T-helper 1 cell treated with Interleukin-12 subunit alpha and Interleukin-12 subunit beta and Interleukin-4 antibody, amounts not matched to agents 30 μg/mL and 1 μg/mL, for 36 hours (primary cell): ENCODE measurements around the gene HSPA1L.
"Not testable (repeated sequence)": the region's sequence is repeated elsewhere in the genome, so short reads cannot be mapped to it uniquely, and the experiment has no call there.

Experiments used
- H3K27ac Mint-ChIP-seq: one replicate; pipeline ENCODE4 v1.8.0; 2021; ENCODE audit warnings: mild to moderate bottlenecking, mixed read lengths
- H3K27me3 Mint-ChIP-seq: one replicate; pipeline ENCODE4 v1.8.0; 2021; ENCODE audit warnings: low read depth, mixed read lengths
- H3K36me3 Mint-ChIP-seq: one replicate; pipeline ENCODE4 v1.8.0; 2021; ENCODE audit warnings: low read depth, mixed read lengths
- H3K4me1 Mint-ChIP-seq: one replicate; pipeline ENCODE4 v1.8.0; 2021; ENCODE audit warnings: low read depth, mixed read lengths
- H3K4me3 Mint-ChIP-seq: one replicate; pipeline ENCODE4 v1.8.0; 2021; ENCODE audit warnings: mild to moderate bottlenecking, moderate library complexity, mixed read lengths
- H3K9me3 Mint-ChIP-seq: one replicate; pipeline ENCODE4 v1.8.0; 2021; ENCODE audit warnings: mixed read lengths

Gene HSPA1L

GRCh38 chr6:31811645-31812044 lies 3.4 kb downstream of the HSPA1L start:
- Mint-ChIP-seq H3K4me1 (peaks cover 27% of the 10 kb centered on the region), H3K4me3 (no peak overlapping the region), H3K9me3 (no peaks in the 10 kb centered on the region), H3K27ac (no peak overlapping the region), H3K27me3 (no peaks in the 10 kb centered on the region), H3K36me3 (peaks cover 18% of the 10 kb centered on the region)

GRCh38 chr6:31808599-31808998 lies 6.5 kb downstream of the HSPA1L start:
- not testable (repeated sequence) for H3K4me3 Mint-ChIP-seq, H3K27ac Mint-ChIP-seq, H3K27me3 Mint-ChIP-seq, H3K9me3 Mint-ChIP-seq
- peaks cover 29% of the 10 kb centered on the region for H3K4me1 Mint-ChIP-seq
- H3K36me3 Mint-ChIP-seq: peaks cover 25% of the 10 kb centered on the region

- H3K36me3 Mint-ChIP-seq: peaks cover 33% of the 10 kb centered on the region
- no peaks in the 10 kb centered on the region for H3K27me3 Mint-ChIP-seq
- no peaks in the 10 kb centered on the region for H3K9me3 Mint-ChIP-seq
- H3K4me3 Mint-ChIP-seq: peak within 1 kb of the TSS; percentile 95
- peak within 1 kb of the TSS; percentile 93 for H3K27ac Mint-ChIP-seq
- H3K4me1 Mint-ChIP-seq: peaks cover 22% of the 10 kb centered on the region
Observed at GRCh38 chr6:31806470-31807272, 8.4 kb downstream of the HSPA1L start, which contains the start of gene LSM2. LSM2 (minus strand) TSS chr6:31806966; CDS start chr6:31806757, 209 bp downstream.

DNA sequence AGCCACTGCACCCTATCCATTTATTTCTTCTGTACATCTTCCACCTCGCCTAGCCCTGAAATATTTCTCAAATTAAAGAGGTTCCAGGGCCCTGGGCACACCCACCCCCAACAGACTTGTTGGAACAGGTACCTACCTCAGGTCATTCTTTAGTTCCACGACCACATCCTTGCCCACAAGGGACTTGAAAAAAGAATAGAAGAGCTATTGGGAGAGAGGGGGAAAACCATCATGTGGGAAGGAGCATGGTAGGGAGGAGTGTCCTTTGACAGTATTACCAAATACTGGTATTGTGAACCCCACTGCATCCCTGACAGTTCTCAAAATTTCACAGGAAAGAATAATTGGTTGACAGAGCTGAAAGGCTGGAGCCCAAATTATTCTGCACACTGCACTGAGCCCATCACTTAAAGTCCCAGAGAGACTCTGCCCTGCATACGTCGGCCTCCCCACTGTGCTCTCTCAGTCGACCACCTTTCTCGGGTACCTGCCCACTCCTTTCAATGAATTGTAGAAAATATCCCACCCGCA lies 9.1 kb downstream of the HSPA1L start:
- Mint-ChIP-seq H3K4me3 (peak overlapping the region; percentile 95), H3K36me3 (peaks cover 31% of the 10 kb centered on the region), H3K9me3 (no peaks in the 10 kb centered on the region), H3K4me1 (peaks cover 23% of the 10 kb centered on the region), H3K27ac (peak overlapping the region; percentile 93), H3K27me3 (no peaks in the 10 kb centered on the region)

DNA sequence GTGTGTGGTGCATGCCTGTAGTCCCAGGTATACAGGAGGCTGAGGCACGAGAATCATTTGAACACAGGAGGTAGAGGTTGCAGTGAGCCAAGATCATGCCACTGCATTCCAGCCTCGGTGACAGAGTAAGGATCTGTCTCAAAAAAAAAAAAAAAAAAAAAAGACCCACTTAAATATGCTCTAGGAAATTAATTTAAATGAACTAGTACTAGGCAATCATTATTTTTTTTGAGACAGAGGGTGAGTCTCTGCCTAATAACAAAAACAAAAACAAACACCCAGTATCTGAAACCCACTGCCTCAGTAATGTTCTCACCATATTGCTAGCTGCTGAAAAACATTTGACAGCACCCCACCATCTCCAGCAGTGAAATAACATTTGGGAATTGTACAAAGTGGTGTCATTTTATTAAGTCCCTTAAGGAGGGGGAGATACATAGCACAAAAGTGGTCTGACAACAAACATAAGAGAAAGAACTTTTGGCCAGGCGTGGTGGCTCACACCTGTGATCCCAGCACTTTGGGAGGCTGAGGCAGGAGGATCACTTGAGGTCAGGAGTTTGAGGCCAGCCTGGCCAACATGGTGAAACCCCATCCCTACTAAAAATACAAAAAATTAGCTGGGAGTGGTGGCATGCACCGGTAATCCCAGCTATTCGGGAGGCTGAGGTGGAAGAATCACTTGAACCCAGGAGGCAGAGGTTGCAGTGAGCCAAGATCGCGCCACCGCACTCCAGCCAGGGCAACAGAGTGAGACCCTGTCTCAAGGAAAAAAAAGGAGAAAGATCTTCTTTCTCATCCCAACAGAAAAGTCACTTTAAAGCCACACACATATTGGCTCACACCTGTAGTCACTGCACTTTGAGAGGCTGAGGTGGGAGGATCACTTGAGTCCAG lies 13.8 kb downstream of the HSPA1L start:
- H3K27ac Mint-ChIP-seq, H3K9me3 Mint-ChIP-seq, H3K4me3 Mint-ChIP-seq, H3K27me3 Mint-ChIP-seq: not testable (repeated sequence)
- H3K36me3 Mint-ChIP-seq: peaks cover 17% of the 10 kb centered on the region
- H3K4me1 Mint-ChIP-seq: peaks cover 33% of the 10 kb centered on the region

- H3K27ac Mint-ChIP-seq: no peak overlapping the region
- H3K4me3 Mint-ChIP-seq: no peak overlapping the region
- peaks cover 30% of the 10 kb centered on the region for H3K4me1 Mint-ChIP-seq
- peaks cover 16% of the 10 kb centered on the region for H3K36me3 Mint-ChIP-seq
- no peaks in the 10 kb centered on the region for H3K9me3 Mint-ChIP-seq
- no peaks in the 10 kb centered on the region for H3K27me3 Mint-ChIP-seq
Observed at GRCh38 chr6:31799781-31800180, 15.3 kb downstream of the HSPA1L start.

DNA sequence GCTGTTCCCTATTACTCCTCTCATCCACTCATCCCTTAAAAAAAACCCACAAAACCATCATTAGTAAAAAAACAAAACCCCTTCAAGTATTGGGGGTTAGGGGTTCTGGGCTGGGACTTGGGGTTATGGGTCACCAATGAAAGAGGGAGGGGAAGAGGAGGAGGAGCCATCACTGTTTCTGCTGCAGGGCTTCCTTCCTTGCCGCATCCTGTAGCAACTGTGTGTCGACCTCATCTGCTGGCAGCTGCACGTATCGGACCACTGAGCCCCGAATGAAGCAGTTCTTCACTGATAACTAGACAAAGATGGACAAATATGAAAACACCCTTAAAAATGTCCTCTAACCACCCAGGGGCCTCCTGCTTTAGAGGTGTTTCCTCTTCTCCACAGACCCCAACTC lies 17.5 kb downstream of the HSPA1L start:
- Mint-ChIP-seq H3K36me3 (peaks cover 12% of the 10 kb centered on the region), H3K27ac (peak overlapping the region; percentile 86), H3K9me3 (no peaks in the 10 kb centered on the region), H3K27me3 (no peaks in the 10 kb centered on the region), H3K4me1 (peaks cover 33% of the 10 kb centered on the region), H3K4me3 (peak overlapping the region; percentile 56)

- no peaks in the 10 kb centered on the region for H3K9me3 Mint-ChIP-seq
- peaks cover 11% of the 10 kb centered on the region for H3K36me3 Mint-ChIP-seq
- no peaks in the 10 kb centered on the region for H3K27me3 Mint-ChIP-seq
- H3K4me3 Mint-ChIP-seq: peak overlapping the region; percentile 43
- H3K27ac Mint-ChIP-seq: peak overlapping the region; percentile 86
- peaks cover 32% of the 10 kb centered on the region for H3K4me1 Mint-ChIP-seq
Observed at GRCh38 chr6:31796993-31797385, 18.1 kb downstream of the HSPA1L start.

GRCh38 chr6:31795616-31796298 lies 19.3 kb downstream of the HSPA1L start, which contains the start of gene VARS1:
VARS1 (minus strand) TSS chr6:31795752; CDS start chr6:31795217, 535 bp downstream.
- H3K4me1 Mint-ChIP-seq: peaks cover 33% of the 10 kb centered on the region
- no peaks in the 10 kb centered on the region for H3K9me3 Mint-ChIP-seq
- H3K27ac Mint-ChIP-seq: peak within 1 kb of the TSS; percentile 99
- peak within 1 kb of the TSS; percentile 97 for H3K4me3 Mint-ChIP-seq
- no peaks in the 10 kb centered on the region for H3K27me3 Mint-ChIP-seq
- peaks cover 14% of the 10 kb centered on the region for H3K36me3 Mint-ChIP-seq

DNA sequence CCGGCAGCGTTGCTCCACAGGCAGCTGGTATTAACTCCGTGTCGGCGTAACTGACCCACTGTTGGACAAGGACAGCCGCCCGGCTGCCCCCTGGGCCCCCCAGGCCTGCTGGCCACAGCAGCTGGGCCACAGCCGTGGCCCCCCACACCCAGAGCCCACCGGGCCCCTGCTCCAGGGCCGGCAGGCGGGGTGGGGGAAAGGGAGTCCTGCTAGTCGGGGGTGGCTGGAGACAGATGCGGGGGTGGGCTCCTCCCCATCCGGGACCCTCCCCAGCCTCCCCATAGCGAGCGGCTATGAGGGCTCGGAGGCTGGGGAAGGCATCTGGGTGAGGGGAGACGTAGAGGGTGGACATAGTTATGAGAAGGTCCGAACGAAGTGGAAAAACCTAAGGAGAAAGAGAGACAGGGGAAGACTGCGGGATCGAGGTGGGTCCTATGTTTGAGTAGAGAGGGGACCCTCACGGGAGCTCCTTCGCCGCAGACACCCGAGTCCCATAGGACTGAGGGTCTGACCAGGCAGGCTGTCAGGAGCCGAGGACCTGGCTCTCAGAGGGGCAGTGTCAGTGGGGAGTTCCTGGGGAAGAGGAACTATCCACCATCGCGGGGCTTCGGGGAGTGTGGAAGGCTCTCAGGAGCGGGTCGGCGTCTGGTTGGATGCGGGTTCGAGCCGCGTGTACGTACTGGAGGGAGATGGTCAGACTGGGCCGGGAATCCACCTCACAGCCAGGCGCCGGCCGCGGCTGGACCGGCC lies 20.0 kb downstream of the HSPA1L start:
- Mint-ChIP-seq H3K4me1 (peaks cover 36% of the 10 kb centered on the region), H3K27ac (peak overlapping the region; percentile 99), H3K27me3 (no peaks in the 10 kb centered on the region), H3K9me3 (no peaks in the 10 kb centered on the region), H3K36me3 (peaks cover 18% of the 10 kb centered on the region), H3K4me3 (peak overlapping the region; percentile 97)

- H3K4me1 Mint-ChIP-seq: peaks cover 36% of the 10 kb centered on the region
- H3K27me3 Mint-ChIP-seq: no peaks in the 10 kb centered on the region
- H3K27ac Mint-ChIP-seq: peak overlapping the region; percentile 77
- peaks cover 21% of the 10 kb centered on the region for H3K36me3 Mint-ChIP-seq
- peak overlapping the region; percentile 97 for H3K4me3 Mint-ChIP-seq
- H3K9me3 Mint-ChIP-seq: no peaks in the 10 kb centered on the region
Observed at GRCh38 chr6:31794294-31794865, 20.7 kb downstream of the HSPA1L start.

DNA sequence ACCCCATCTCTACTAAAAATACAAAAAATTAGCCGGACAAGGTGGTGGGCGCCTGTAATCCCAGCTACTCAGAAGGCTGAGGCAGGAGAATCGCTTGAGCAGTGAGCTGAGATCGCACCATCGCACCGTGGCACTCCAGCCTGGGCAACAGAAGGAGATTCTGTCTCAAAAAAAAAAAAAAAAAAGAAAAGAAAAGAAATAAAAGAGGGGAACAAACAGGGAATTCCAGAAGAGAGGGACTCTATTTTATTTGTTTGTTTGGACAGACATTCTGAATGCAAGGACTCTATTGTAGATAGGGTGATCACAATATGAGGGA lies 21.2 kb downstream of the HSPA1L start:
- H3K36me3 Mint-ChIP-seq: peaks cover 24% of the 10 kb centered on the region

DNA sequence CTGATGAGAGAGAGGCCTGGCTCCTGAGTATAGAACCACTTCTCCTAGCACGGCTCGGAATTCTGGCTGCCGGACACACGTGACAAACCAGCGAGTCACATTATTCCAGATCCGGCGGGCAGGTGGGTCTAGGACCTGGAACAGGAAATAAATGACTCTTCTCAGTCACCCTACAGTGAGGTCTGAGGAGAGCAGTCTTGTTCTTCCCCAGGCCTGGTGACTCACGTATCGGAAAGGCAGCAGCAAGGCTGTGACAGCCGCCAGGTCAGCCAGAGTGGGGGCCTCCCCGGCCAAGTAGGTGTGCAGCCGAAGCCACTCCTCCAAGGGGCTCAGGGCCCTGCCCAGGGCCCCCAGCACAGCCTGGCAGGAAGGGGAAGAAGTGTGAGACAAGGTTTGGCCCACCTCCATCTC lies 22.3 kb downstream of the HSPA1L start:
- Mint-ChIP-seq H3K27ac (no peak overlapping the region), H3K4me3 (no peak overlapping the region), H3K9me3 (no peaks in the 10 kb centered on the region), H3K36me3 (peaks cover 24% of the 10 kb centered on the region), H3K27me3 (no peaks in the 10 kb centered on the region), H3K4me1 (peaks cover 28% of the 10 kb centered on the region)

More for the DNA sequence above, 21.2 kb downstream of the HSPA1L start:
- Mint-ChIP-seq H3K4me3 (peak overlapping the region; percentile 97), H3K27ac (peak overlapping the region; percentile 77), H3K4me1 (peaks cover 36% of the 10 kb centered on the region)
- not testable (repeated sequence) for H3K9me3 Mint-ChIP-seq, H3K27me3 Mint-ChIP-seq
